ENCODE results near the gene ECEL1.

ECEL1 gene

GRCh38 chr2:232496501-232497270, 9.1 kb upstream of the ECEL1 start:
- DNase-seq, result no peak

- no peak for DNase-seq
These were observed 7.7 kb upstream of the ECEL1 start for GRCh38 chr2:232495292-232495691.

- DNase-seq, result no peak
These were observed 6.9 kb upstream of the ECEL1 start for GRCh38 chr2:232494542-232494941.

GRCh38 chr2:232493701-232494474, 6.3 kb upstream of the ECEL1 start:
- no peak for DNase-seq

- no peak for DNase-seq
These were observed 5.5 kb upstream of the ECEL1 start for GRCh38 chr2:232492963-232493700.

GRCh38 chr2:232492236-232492848, 4.7 kb upstream of the ECEL1 start:
- DNase-seq, result no peak

- DNase-seq, result no peak
These were observed 3.6 kb upstream of the ECEL1 start for GRCh38 chr2:232491139-232491780.

- no peak for DNase-seq
These were observed 2.8 kb upstream of the ECEL1 start for GRCh38 chr2:232490221-232491138.

GRCh38 chr2:232489516-232490220, 2.0 kb upstream of the ECEL1 start:
- no peak for DNase-seq

- DNase-seq, result no peak
These were observed 1.2 kb upstream of the ECEL1 start for GRCh38 chr2:232488721-232489300.

- DNase-seq, result no peak
These were observed 570 bp upstream of the ECEL1 start for GRCh38 chr2:232488097-232488711.

GRCh38 chr2:232486558-232487384, 863 bp downstream of the ECEL1 start:
- DNase-seq, result no peak

- no peak for DNase-seq
These were observed 1.7 kb downstream of the ECEL1 start for GRCh38 chr2:232485757-232486557.

- DNase-seq, result no peak
These were observed 2.3 kb downstream of the ECEL1 start for GRCh38 chr2:232485348-232485756.

GRCh38 chr2:232484628-232485347, 2.8 kb downstream of the ECEL1 start:
- DNase-seq, result no peak

- DNase-seq, result no peak
These were observed 3.6 kb downstream of the ECEL1 start for GRCh38 chr2:232483923-232484627.
